Kidney (tissue), 14 donors: ENCODE results near the gene TNFAIP2. TPM values are rescaled to one million over a fixed set of nuclear protein-coding genes. Genes with fewer than 3 reads are reported as not detected.

Experiments used
- DNase-seq, 5 donors: peaks; one replicate each; pipeline ENCODE4 v3.0.0-alpha.2; 2013 to 2020
- FAIRE-seq: peaks from 2 replicates; lab custom pipeline; 2012; peaks lifted over from hg19 to GRCh38; lab: Jason Lieb, UNC
- H3K27ac ChIP-seq, 2 donors: one replicate each; pipeline ENCODE4 v1.7.0; 2013; ENCODE audit warnings: low read depth in 2 of 2, low read length in 2 of 2, inconsistent platforms in 1 of 2
- H3K27me3 ChIP-seq: one replicate; pipeline ENCODE4 v1.7.1; 2013; ENCODE audit warnings: low read length, inconsistent platforms; ENCODE audit not compliant: control insufficient read depth, insufficient read depth
- H3K36me3 ChIP-seq, 3 donors: one replicate each; pipeline versions ENCODE4 v1.7.0 to v1.7.1; 2013; ENCODE audit warnings: low read length in 3 of 3, control low read depth in 1 of 3, inconsistent platforms in 1 of 3; ENCODE audit not compliant: insufficient read depth in 3 of 3, control insufficient read depth in 2 of 3
- H3K4me1 ChIP-seq, 3 donors: one replicate each; pipeline versions ENCODE4 v1.7.0 to v1.7.1; 2013; ENCODE audit warnings: low read length in 3 of 3, inconsistent platforms in 1 of 3, low read depth in 1 of 3; ENCODE audit not compliant: control insufficient read depth in 2 of 3, insufficient read depth in 2 of 3
- H3K4me3 ChIP-seq, 3 donors: one replicate each; pipeline versions ENCODE4 v1.7.0 to v1.8.1; 2013; ENCODE audit warnings: low read length in 3 of 3, control low read depth in 1 of 3, inconsistent platforms in 1 of 3
- H3K9ac ChIP-seq, 3 donors: one replicate each; pipeline versions ENCODE4 v1.7.0 to v1.7.1; 2013; ENCODE audit warnings: low read length in 3 of 3, control low read depth in 1 of 3, inconsistent platforms in 1 of 3
- H3K9me3 ChIP-seq, 3 donors: one replicate each; pipeline versions ENCODE4 v1.7.0 to v1.7.1; 2013; ENCODE audit warnings: low read length in 3 of 3, control low read depth in 1 of 3, inconsistent platforms in 1 of 3; ENCODE audit not compliant: control insufficient read depth in 2 of 3, insufficient read depth in 1 of 3
- CTCF ChIP-seq: IDR thresholded peaks from 3 replicates; pipeline ENCODE4 v1.5.1; 2012; ENCODE audit warnings: mild to moderate bottlenecking, moderate library complexity, borderline replicate concordance; ENCODE audit not compliant: insufficient read depth; ENCODE audit errors: extremely low read depth
- intact Hi-C: fragments of 100-400 bp; cut with DNase I; formaldehyde crosslinking; loops from one replicate; pipeline ENCODE4 v1.11.1; 2022
- polyA plus RNA-seq: library from polyadenylated mRNA; stranded (reverse); fragments of 350-450 nt; fragmentation: Illumina TruSeq; extraction: RNeasy Lipid Tissue Mini Kit (QIAGEN cat#74804); gene quantifications from one replicate; pipeline ENCODE4 v1.2.3, GENCODE V29; 2014; ENCODE audit warnings: low read depth, low replicate concordance; ENCODE audit not compliant: insufficient read depth
- total RNA-seq: library from RNA; stranded (reverse); fragmentation: NEBNext Ultra II Directional; extraction: Animal tissue kit (Norgen Biotek cat#: 25700); gene quantifications from one replicate; pipeline ENCODE4 v1.2.1, GENCODE V29; 2021
- donor health status: control.
- donor health status: control.
- donor health status: control.
- donor health status: control.
- donor health status: control.
- donor health status: DM: yes; HTN: yes; CAD: no.
- donor health status: Normal renal cell carcinoma (clear cell type).

TNFAIP2 gene
- total and polyA plus RNA-seq, 2 donors from 2014 or later: 42.9 to 301 TPM

- DNase-seq (peak in 1 of 5 donors; percentile 88), FAIRE-seq (no peak)
- H3K27ac ChIP-seq: no peak overlapping the region
- intact Hi-C loops: loop anchor here (10.0 kb wide), 2 partner anchors 66 to 186 kb away; no protein-coding TSS in a partner anchor
- H3K36me3 ChIP-seq: no peaks in the 10 kb centered on the region
- TF ChIP-seq CTCF: no peak
- H3K9me3 ChIP-seq: no peaks in the 10 kb centered on the region
- H3K4me1 ChIP-seq: peaks cover 0 to 27% (median 6%) of the 10 kb centered on the region in 3 donors
- H3K27me3 ChIP-seq: peaks cover 3% of the 10 kb centered on the region
- H3K4me3 ChIP-seq: no peak overlapping the region
- H3K9ac ChIP-seq: no peak overlapping the region
Measured at GRCh38 chr14:103108749-103109207, 14.5 kb upstream of the TNFAIP2 start.

- peak overlapping the region; percentile 51 to 67 for H3K27ac ChIP-seq
- H3K4me1 ChIP-seq: peaks cover 0 to 19% (median 6%) of the 10 kb centered on the region in 3 donors
- no peaks in the 10 kb centered on the region for H3K9me3 ChIP-seq
- peak in 3 of 5 donors; percentile 69 to 92 (median 73) for DNase-seq
- intact Hi-C loops: loop anchor here (10.0 kb wide), 2 partner anchors 65 to 185 kb away; no protein-coding TSS in a partner anchor
- no peak overlapping the region for H3K4me3 ChIP-seq
- no peaks in the 10 kb centered on the region for H3K36me3 ChIP-seq
- no peak for TF ChIP-seq CTCF
- peaks cover 3% of the 10 kb centered on the region for H3K27me3 ChIP-seq
- H3K9ac ChIP-seq: no peak overlapping the region
- FAIRE-seq: no peak
Measured at GRCh38 chr14:103109535-103110441, 13.5 kb upstream of the TNFAIP2 start.

GRCh38 chr14:103110681-103111231, 12.5 kb upstream of the TNFAIP2 start:
- Histone ChIP-seq H3K27me3 (no peaks in the 10 kb centered on the region), H3K27ac (peak overlapping the region; percentile 43 to 53), H3K36me3 (no peaks in the 10 kb centered on the region), H3K9me3 (no peaks in the 10 kb centered on the region), H3K9ac (no peak overlapping the region), H3K4me3 (no peak overlapping the region), H3K4me1 (peaks cover 0 to 14% (median 6%) of the 10 kb centered on the region in 3 donors)
- DNase-seq (peak in 1 of 5 donors; percentile 88), FAIRE-seq (no peak)
- intact Hi-C loops: no loop called here
- no peak for TF ChIP-seq CTCF
